ENCODE data around the gene DOCK6. TPM values are rescaled to one million over a fixed set of nuclear protein-coding genes. Genes with fewer than 3 reads are reported as not detected.

The DOCK6 gene
- total and polyA plus RNA-seq, 8 donors: 18.0 to 79.0 (median 30.7) TPM

GRCh38 chr19:11279505-11280236 is 17.3 kb upstream of the DOCK6 start:
- no peak for DNase-seq
- intact Hi-C loops (cut with DNase I): no loop called here
- no peak for FAIRE-seq
- no peak overlapping the region for H3K27ac ChIP-seq
- no peaks in the 10 kb centered on the region for H3K27me3 ChIP-seq
- H3K4me1 ChIP-seq: no peaks in the 10 kb centered on the region
- peak in 1 of 4 donors; percentile 35 for ATAC-seq
- TF ChIP-seq, protein P1, sequence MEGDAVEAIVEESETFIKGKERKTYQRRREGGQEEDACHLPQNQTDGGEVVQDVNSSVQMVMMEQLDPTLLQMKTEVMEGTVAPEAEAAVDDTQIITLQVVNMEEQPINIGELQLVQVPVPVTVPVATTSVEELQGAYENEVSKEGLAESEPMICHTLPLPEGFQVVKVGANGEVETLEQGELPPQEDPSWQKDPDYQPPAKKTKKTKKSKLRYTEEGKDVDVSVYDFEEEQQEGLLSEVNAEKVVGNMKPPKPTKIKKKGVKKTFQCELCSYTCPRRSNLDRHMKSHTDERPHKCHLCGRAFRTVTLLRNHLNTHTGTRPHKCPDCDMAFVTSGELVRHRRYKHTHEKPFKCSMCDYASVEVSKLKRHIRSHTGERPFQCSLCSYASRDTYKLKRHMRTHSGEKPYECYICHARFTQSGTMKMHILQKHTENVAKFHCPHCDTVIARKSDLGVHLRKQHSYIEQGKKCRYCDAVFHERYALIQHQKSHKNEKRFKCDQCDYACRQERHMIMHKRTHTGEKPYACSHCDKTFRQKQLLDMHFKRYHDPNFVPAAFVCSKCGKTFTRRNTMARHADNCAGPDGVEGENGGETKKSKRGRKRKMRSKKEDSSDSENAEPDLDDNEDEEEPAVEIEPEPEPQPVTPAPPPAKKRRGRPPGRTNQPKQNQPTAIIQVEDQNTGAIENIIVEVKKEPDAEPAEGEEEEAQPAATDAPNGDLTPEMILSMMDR (IDR thresholded peaks at IDR 0.05): no peak
- no peaks in the 10 kb centered on the region for H3K9me3 ChIP-seq
- no peaks in the 10 kb centered on the region for H3K36me3 ChIP-seq
- WGBS, 2 donors: 75 to 85% methylated on average over 5 of the region's 5 CpGs
- H3K4me3 ChIP-seq: no peak overlapping the region

- intact Hi-C loops (cut with DNase I): no loop called here
- Histone ChIP-seq H3K4me3 (no peak overlapping the region), H3K27ac (no peak overlapping the region), H3K27me3 (no peaks in the 10 kb centered on the region), H3K4me1 (no peaks in the 10 kb centered on the region), H3K36me3 (no peaks in the 10 kb centered on the region), H3K9me3 (no peaks in the 10 kb centered on the region)
- no peak for FAIRE-seq
- no peak for ATAC-seq
- DNase-seq: no peak
- TF ChIP-seq, protein P1 (IDR thresholded peaks at IDR 0.05): no peak
- 40 to 42% methylated on average over 6 of the region's 6 CpGs for WGBS, 2 donors
Observed at GRCh38 chr19:11278670-11279069, 16.3 kb upstream of the DOCK6 start.

DNA sequence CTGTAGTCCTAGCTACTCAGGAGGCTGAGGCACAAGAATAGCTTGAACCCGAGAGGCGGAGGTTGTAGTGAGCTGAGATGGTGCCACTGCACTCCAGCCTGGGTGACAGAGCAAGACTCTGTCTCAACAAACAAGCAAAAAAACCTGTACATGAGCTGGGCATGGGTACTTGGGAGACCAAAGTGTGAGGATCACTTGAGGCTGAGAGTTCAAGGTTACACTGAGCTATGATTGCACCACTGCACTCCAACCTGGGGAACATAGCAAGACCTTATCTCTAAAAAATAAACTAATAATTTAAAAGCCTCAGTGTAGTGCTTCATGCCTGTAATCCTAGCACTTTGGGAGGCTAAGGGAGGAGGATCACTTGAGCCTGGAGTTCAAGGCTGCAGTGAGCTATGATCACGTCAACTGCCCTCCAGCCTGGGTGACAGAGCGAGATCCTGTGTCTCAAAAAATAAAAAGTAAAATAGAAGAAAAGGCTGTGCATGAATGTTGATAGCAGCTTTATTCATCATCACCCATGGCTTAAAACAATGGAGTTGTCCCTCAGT is 12.3 kb upstream of the DOCK6 start:
- no peaks in the 10 kb centered on the region for H3K36me3 ChIP-seq
- WGBS, 2 donors: 70 to 71% methylated on average over 4 of the region's 4 CpGs
- intact Hi-C loops (cut with DNase I): no loop called here
- FAIRE-seq (no peak), ATAC-seq (no peak), DNase-seq (no peak)
- TF ChIP-seq, protein P1 (IDR thresholded peaks at IDR 0.05): no peak
- no peaks in the 10 kb centered on the region for H3K27me3 ChIP-seq
- H3K27ac ChIP-seq: no peak overlapping the region
- no peak overlapping the region for H3K4me3 ChIP-seq
- no peaks in the 10 kb centered on the region for H3K9me3 ChIP-seq
- no peaks in the 10 kb centered on the region for H3K4me1 ChIP-seq

DNA sequence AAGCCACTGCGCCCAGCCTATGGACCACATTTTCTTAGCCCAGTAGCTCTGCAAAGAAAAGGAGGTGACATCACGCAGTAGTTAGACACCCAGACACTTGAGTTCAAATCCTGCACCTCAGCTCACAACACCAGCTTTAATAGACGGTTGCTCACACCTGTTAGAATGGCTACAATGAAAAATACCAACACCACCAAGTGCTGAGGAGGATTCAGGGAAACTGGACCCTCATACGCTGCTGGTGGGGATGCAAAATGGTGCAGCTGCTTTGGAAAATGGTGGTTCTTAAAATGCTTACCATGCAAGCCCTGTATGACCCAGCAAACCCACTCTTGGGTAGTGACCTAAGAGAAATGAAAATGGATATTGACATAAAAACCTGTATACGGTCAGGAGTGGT is 11.7 kb upstream of the DOCK6 start:
- WGBS, 2 donors: 69 to 88% methylated on average over 5 of the region's 5 CpGs
- Histone ChIP-seq H3K9me3 (no peaks in the 10 kb centered on the region), H3K27ac (no peak overlapping the region), H3K4me1 (no peaks in the 10 kb centered on the region), H3K4me3 (no peak overlapping the region), H3K36me3 (no peaks in the 10 kb centered on the region), H3K27me3 (no peaks in the 10 kb centered on the region)
- DNase-seq: no peak
- no peak for ATAC-seq
- no peak for FAIRE-seq
- intact Hi-C loops (cut with DNase I): no loop called here
- TF ChIP-seq, protein P1 (IDR thresholded peaks at IDR 0.05): no peak

- intact Hi-C loops (cut with DNase I): no loop called here
- DNase-seq: no peak
- FAIRE-seq: no peak
- H3K36me3 ChIP-seq: no peaks in the 10 kb centered on the region
- no peaks in the 10 kb centered on the region for H3K4me1 ChIP-seq
- ATAC-seq: no peak
- no peaks in the 10 kb centered on the region for H3K27me3 ChIP-seq
- TF ChIP-seq, protein P1 (IDR thresholded peaks at IDR 0.05): no peak
- no peak overlapping the region for H3K4me3 ChIP-seq
- 72 to 74% methylated on average over 2 of the region's 2 CpGs for WGBS, 2 donors
- H3K27ac ChIP-seq: no peak overlapping the region
- no peaks in the 10 kb centered on the region for H3K9me3 ChIP-seq
Observed at GRCh38 chr19:11273296-11273695, 11.0 kb upstream of the DOCK6 start.

Measured in pancreas (tissue), 10 donors.